Activated T-cell treated with anti-CD3 and anti-CD28 coated beads for 1 hour (primary cell): Measurements from ENCODE around the gene ANKRD18B.
"Not testable (repeated sequence)": the region's sequence is repeated elsewhere in the genome, so short reads cannot be mapped to it uniquely, and the experiment has no call there.

ENCODE experiments used
- DNase-seq: peaks from one replicate; pipeline ENCODE4 v3.0.0-alpha.2; 2020; ENCODE audit warnings: low read depth

Gene ANKRD18B

DNA sequence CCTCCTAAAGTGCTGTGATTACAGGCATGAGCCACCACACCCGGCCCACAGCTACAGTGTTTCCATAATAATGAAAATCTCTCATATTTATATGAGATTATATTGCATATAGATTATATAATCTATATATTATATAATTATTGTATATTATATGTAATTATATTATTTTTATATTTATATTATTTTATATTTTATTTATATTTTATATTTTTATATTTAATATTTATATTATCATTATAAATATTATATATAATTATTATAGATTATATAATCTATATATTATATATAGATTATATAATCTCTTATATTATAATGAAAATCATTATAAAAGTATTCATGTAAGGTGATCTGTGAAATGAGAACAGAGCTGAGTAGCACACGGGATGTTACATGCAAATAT, 11.5 kb downstream of the ANKRD18B start:
- no peak for DNase-seq

DNA sequence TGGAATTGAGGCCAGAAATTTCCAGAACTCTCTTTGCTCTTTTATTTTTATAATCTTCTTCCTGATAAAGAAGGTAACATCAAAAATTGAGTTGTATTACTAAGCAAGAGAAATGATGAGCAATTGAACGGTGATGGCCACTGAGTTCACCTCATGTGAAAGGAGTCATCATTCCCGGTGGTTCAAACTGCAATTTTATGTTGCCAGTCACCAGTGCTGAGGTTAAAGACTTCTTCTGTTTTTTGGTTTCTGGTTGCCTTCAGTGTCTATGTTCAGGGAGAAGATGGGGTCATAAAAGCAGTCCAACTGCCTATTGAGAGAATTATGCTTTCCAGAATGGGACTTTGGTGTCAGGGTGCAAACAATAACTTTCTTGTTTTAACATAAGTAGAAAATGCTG, 19.4 kb downstream of the ANKRD18B start:
- DNase-seq = not testable (repeated sequence)

GRCh38 chr9:33545715-33546114, 21.7 kb downstream of the ANKRD18B start:
- DNase-seq = not testable (repeated sequence)

DNA sequence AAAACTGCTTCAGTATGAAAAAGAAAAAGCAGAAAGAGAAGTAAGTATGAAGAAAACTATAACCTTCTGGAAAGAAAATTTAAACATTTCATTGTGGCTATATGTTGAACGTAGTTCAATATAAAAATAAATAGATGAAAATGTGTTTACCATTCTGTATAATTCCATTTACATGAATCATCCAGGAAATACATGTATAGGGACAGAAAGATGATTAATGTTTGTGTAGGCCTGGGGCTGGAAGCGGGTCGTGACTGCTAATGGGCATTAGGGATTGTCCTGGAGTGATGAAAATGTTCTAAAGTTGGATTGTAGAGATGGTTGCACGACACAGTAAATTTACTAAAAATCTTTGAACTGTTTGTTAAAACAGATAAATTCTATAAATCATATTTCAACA, 24.8 kb downstream of the ANKRD18B start:
- not testable (repeated sequence) for DNase-seq

- not testable (repeated sequence) for DNase-seq
Observed at GRCh38 chr9:33549418-33549817, 25.4 kb downstream of the ANKRD18B start.

DNA sequence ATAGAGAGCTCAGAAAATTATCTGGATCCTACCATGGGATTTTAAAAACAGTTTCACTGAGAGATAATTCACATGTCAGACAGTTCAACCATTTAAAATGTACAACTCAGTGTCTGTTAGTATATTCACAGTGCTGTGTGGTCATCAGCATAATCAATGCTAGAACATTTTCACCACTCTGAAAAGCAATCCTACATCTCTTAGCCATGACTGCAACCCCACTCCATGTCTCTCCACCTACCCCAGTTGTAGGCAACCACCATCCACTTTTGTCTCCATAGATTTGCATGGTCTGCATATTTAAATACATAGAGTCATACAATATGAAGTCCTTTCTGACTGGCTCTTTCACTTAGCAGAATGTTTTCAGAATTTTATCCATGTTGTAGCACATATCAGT, 27.1 kb downstream of the ANKRD18B start:
- DNase-seq = not testable (repeated sequence)

GRCh38 chr9:33552315-33552725, 28.3 kb downstream of the ANKRD18B start:
- not testable (repeated sequence) for DNase-seq

DNA sequence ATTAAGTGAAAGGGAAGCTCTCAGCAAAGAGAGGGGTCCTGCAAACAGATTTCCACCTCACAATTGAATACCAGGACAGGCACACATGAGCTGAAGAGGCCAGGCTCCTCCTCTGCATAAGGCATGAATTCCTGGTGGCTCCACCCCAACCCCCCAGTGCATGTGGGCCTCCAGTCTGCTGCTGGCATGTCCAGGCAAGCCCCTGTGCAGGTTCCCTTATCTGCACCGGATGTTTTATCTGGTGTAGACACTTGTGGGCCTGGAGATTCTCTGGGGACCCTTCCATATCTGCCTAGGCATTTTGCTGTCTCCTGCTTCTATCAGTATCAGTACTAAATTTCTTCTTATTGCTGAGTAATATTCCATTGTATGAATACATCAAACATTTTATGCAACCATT, 36.2 kb downstream of the ANKRD18B start:
- not testable (repeated sequence) for DNase-seq

GRCh38 chr9:33562196-33562595, 38.1 kb downstream of the ANKRD18B start:
- DNase-seq = not testable (repeated sequence)

GRCh38 chr9:33567776-33568175, 43.7 kb downstream of the ANKRD18B start:
- not testable (repeated sequence) for DNase-seq

DNA sequence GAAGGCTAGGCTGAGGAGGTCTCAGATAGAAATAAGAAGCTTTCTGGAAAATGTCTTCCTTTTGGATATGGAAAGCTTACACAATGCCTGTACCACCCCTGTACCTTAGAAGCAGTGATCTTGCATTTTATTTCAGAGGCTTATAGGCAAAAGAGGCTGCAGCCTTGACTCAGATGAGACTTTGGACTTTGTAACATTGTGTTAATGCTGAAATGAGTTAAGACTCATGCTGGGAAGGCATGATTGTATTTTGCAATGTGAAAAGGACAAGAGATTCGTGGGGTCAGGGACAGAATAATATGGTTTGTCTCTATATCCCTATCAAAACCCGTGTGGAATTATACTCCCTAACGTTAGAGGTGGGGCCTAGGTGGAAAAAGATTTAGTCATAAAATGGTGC, 53.7 kb downstream of the ANKRD18B start:
- not testable (repeated sequence) for DNase-seq

DNA sequence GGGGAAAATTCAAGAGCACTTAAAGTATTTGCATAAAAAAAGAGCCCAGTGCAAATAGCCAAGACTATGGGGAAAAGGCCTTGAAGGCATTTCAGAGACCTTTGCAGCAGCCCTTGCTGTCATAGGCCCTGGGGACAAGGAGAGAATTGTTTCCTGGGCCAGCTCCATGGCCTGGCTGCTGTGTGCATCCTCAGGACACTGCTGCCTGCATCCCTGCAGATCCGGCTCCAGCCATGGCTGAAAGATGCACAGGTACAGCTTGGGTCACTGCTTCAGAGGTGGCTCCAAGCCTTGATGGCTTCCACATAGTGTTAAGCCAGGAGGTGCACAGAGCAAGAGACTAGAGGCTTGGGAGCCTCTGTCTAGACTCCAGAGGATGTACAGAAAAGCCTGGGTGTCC, 55.9 kb downstream of the ANKRD18B start:
- DNase-seq = not testable (repeated sequence)

- DNase-seq = not testable (repeated sequence)
Observed at GRCh38 chr9:33582686-33583085, 58.6 kb downstream of the ANKRD18B start.

DNA sequence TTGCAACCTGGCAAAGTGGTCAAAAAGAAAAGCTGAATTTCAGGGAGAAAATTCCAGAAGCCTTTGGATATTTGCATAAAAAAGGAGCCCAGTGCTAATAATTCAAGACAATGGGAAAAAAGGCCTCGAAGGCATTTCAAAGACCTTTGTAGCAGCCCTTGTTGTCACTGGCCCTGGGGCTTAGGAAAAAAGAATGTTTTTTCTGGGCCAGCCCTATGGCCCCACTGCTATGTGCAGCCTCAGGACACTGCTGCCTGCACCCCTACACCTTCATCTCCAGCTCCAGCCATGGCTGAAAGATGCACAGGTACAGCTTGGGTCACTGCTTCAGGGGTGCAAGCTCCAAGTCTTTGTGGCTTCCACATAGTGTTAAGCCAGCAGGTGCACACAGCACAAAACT, 62.1 kb downstream of the ANKRD18B start:
- DNase-seq = not testable (repeated sequence)

- DNase-seq = not testable (repeated sequence)
Observed at GRCh38 chr9:33587799-33588198, 63.7 kb downstream of the ANKRD18B start.

DNA sequence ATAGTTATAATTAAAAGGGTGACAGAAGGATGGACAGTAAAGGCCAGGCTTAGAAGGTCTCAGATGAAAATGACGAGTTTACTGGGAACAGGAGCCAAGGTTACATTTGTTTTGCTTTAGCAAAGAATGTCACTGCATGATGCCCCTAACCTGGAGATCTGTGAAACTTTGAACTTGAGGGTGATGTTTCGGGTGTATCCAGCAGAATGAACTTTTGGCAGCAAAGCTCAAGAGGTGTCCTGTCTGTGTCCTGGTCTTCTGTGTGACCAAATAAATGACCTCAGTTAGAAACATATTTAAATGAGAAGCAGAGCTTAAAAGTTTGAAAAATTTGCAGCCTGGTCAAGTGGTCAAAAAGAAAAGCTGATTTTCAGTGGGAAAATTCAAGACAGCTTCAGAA, 64.8 kb downstream of the ANKRD18B start:
- not testable (repeated sequence) for DNase-seq

DNA sequence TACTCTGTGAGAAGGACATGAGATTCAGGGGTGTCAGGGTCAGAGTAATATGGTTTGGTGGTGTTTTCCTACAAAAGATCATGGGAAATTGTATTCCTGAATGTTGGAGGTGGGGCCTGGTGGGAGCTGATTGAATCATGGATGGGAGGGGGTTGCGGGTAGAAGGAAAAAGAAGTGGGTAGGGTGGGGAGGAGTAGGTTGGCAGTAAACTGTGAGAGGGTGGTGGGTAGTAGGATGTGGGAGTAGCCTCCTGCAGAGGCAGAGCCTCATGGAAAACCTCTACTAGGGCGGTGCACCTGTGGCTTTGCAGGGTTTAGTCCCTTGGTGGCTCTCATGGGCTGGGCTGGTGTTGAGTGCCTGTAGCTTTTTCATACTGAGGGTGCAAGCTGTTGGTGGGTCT, 66.8 kb downstream of the ANKRD18B start:
- not testable (repeated sequence) for DNase-seq

DNA sequence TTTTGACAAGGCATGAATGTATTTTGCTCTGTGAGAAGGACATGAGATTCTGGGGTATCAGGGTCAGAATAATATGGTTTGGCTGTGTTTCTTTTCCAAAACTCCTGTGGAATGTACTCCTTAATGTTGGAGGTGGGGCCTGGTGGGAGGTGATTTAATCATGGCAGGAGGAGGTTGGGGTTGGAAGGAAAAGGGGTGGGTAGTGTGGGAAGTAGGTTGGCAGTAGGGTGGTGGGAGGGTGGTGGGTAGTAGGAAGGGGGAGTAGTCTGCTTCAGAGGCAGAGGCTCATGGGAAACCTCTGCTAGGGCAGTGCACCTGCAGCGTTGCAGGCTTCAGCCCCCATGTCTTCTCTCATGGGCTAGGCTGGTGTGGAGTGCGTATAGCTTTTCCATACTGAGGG, 72.9 kb downstream of the ANKRD18B start:
- not testable (repeated sequence) for DNase-seq

GRCh38 chr9:33597386-33597785, 73.3 kb downstream of the ANKRD18B start:
- not testable (repeated sequence) for DNase-seq

- not testable (repeated sequence) for DNase-seq
Observed at GRCh38 chr9:33598796-33599379, 74.8 kb downstream of the ANKRD18B start.

DNA sequence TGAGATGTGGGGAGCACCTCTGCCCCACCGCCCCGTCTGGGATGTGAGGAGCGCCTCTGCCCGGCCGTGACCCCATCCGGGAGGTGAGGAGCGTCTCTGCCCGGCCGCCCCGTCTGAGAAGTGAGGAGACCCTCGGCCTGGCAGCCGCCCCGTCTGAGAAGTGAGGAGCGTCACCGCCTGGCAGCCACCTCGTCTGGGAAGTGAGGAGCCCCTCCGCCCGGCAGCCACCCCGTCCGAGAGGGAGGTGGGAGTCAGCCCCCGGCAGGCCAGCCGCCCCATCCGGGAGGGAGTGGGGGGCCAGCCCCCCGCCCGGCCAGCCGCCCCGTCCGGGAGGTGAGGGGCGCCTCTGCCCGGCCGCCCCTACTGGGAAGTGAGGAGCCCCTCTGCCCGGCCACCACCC, 76.9 kb downstream of the ANKRD18B start:
- not testable (repeated sequence) for DNase-seq

- not testable (repeated sequence) for DNase-seq
Observed at GRCh38 chr9:33604249-33604648, 80.2 kb downstream of the ANKRD18B start.

GRCh38 chr9:33604936-33605335, 80.9 kb downstream of the ANKRD18B start:
- not testable (repeated sequence) for DNase-seq

- DNase-seq = no peak
Observed at GRCh38 chr9:33611358-33611757, 87.3 kb downstream of the ANKRD18B start.
